Colonic mucosa (tissue), 4 donors: Measurements from ENCODE around the gene CRACR2B. TPM values are rescaled to one million over a fixed set of nuclear protein-coding genes. Genes with fewer than 3 reads are reported as not detected.

Source experiments
- DNase-seq: peaks from one replicate; pipeline ENCODE4 v3.0.0-alpha.2; 2020
- H3K27ac ChIP-seq: fragments of 200-600 bp; one replicate; pipeline ENCODE4 v1.8.0; 2021
- H3K27me3 ChIP-seq: fragments of 200-600 bp; one replicate; pipeline ENCODE4 v1.8.0; 2021
- H3K36me3 ChIP-seq: fragments of 200-600 bp; one replicate; pipeline ENCODE4 v1.8.0; 2021
- H3K4me1 ChIP-seq: fragments of 200-600 bp; one replicate; pipeline ENCODE4 v1.8.0; 2021; ENCODE audit warnings: mild to moderate bottlenecking
- H3K4me3 ChIP-seq: fragments of 200-600 bp; one replicate; pipeline ENCODE4 v1.8.0; 2021
- H3K9ac ChIP-seq, 2 donors: one replicate each; pipeline ENCODE4 v1.7.0; 2013; ENCODE audit warnings: control low read depth in 2 of 2, low read depth in 2 of 2, low read length in 2 of 2
- H3K9me3 ChIP-seq: fragments of 200-600 bp; one replicate; pipeline ENCODE4 v1.8.0; 2021
- intact Hi-C: fragments of 100-400 bp; cut with DNase I; formaldehyde crosslinking; loops from one replicate; pipeline ENCODE4 v1.14.1; 2022
- total RNA-seq, 2 donors: library from RNA; stranded (reverse); fragmentation: NEBNext Ultra II Directional in 1 of 2; extraction: Animal tissue kit (Norgen Biotek cat#: 25700) in 1 of 2; gene quantifications; one replicate each; pipeline ENCODE4 v1.2.1, GENCODE V29; 2021
- TF ChIP-seq, protein P1 (sequence below): fragments of 200-600 bp; IDR thresholded peaks from one replicate; pipeline ENCODE4 v1.8.0; 2022; ENCODE audit warnings: antibody characterized with exemption, mild to moderate bottlenecking
- donor health status: healthy.
- donor health status: DM: no; HTN: no; CAD: no.
- donor health status: DM: no; HTN: no; CAD: no.

CRACR2B gene
- total RNA-seq, 2 donors from 2014 or later, result 97.3 to 108 TPM

DNA sequence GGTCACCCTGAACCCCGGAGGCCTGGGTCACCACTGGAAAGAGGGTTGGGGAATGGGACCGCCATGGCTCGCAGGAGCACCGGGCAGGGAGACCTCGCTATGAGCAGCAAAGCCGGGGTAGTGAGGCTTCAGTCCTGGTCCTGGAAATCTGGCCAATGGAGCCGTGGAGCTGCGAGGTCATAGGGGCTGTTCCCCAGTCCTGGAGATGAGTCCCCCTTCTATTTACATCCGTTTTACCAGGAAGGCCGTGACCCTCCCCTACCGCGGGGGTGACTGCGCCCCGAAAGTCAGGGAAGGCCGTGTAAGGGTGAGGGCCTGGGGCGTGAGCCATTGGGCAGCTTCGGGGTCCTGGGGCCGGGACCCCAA lies 23.1 kb upstream of the CRACR2B start:
- peak overlapping the region; percentile 72 to 75 for H3K9ac ChIP-seq
- no peaks in the 10 kb centered on the region for H3K27me3 ChIP-seq
- H3K9me3 ChIP-seq, result no peaks in the 10 kb centered on the region
- no peaks in the 10 kb centered on the region for H3K36me3 ChIP-seq
- H3K4me1 ChIP-seq, result peaks cover 20% of the 10 kb centered on the region
- H3K27ac ChIP-seq, result peak overlapping the region; percentile 83
- no peak for DNase-seq
- H3K4me3 ChIP-seq, result peak overlapping the region; percentile 67
- TF ChIP-seq, protein P1, sequence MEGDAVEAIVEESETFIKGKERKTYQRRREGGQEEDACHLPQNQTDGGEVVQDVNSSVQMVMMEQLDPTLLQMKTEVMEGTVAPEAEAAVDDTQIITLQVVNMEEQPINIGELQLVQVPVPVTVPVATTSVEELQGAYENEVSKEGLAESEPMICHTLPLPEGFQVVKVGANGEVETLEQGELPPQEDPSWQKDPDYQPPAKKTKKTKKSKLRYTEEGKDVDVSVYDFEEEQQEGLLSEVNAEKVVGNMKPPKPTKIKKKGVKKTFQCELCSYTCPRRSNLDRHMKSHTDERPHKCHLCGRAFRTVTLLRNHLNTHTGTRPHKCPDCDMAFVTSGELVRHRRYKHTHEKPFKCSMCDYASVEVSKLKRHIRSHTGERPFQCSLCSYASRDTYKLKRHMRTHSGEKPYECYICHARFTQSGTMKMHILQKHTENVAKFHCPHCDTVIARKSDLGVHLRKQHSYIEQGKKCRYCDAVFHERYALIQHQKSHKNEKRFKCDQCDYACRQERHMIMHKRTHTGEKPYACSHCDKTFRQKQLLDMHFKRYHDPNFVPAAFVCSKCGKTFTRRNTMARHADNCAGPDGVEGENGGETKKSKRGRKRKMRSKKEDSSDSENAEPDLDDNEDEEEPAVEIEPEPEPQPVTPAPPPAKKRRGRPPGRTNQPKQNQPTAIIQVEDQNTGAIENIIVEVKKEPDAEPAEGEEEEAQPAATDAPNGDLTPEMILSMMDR, result no peak
- intact Hi-C loops, result no loop called here

- DNase-seq, result no peak
Measured at GRCh38 chr11:808427-809286, 19.1 kb upstream of the CRACR2B start.

GRCh38 chr11:809287-810039 lies 18.3 kb upstream of the CRACR2B start, which contains the start of gene RPLP2:
Gene RPLP2, plus strand, starts transcription at chr11:809967. Its CDS starts 268 bp downstream, at chr11:810235.
- peaks cover 24% of the 10 kb centered on the region for H3K4me1 ChIP-seq

More at GRCh38 chr11:808427-809286, 19.1 kb upstream of the CRACR2B start:
- intact Hi-C loops, result no loop called here
- Histone ChIP-seq H3K27me3 (no peaks in the 10 kb centered on the region), H3K4me3 (peak overlapping the region; percentile 99), H3K9me3 (no peaks in the 10 kb centered on the region), H3K27ac (peak overlapping the region; percentile 84), H3K9ac (peak overlapping the region; percentile 87 to 100), H3K4me1 (peaks cover 31% of the 10 kb centered on the region), H3K36me3 (peaks cover 4% of the 10 kb centered on the region)
- TF ChIP-seq, protein P1, result no peak

DNA sequence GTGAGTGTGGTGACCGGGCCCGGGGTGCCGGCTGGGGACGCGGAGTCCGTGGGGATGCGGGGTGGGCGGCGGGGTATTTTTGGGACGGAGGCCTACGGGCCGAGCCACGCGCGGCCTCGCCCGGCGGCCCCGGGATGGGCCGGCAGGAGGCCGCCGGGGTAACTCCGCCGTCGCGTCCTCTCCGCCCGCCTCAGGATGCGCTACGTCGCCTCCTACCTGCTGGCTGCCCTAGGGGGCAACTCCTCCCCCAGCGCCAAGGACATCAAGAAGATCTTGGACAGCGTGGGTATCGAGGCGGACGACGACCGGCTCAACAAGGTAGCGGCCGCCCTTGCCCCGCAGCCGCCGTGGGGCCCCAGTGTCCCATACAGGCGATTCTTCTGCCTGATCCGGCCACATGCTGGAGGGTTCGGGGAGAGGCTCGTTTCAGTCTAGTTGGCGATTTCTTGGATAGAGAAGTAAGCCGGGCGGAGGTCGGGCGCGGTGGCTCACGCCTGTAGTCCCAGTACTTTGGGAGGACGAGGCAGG lies 17.6 kb upstream of the CRACR2B start:
- no peak for DNase-seq
- Histone ChIP-seq H3K4me3 (peak overlapping the region; percentile 99), H3K36me3 (peaks cover 4% of the 10 kb centered on the region), H3K9me3 (no peaks in the 10 kb centered on the region), H3K4me1 (peaks cover 21% of the 10 kb centered on the region), H3K27ac (peak overlapping the region; percentile 84), H3K27me3 (no peaks in the 10 kb centered on the region), H3K9ac (peak overlapping the region; percentile 94 to 100)
- intact Hi-C loops, result no loop called here
- TF ChIP-seq, protein P1, result no peak

More at GRCh38 chr11:809287-810039, 18.3 kb upstream of the CRACR2B start, which contains the start of gene RPLP2:
- Histone ChIP-seq H3K9me3 (no peaks in the 10 kb centered on the region), H3K4me3 (peak within 1 kb of the TSS; percentile 99), H3K27me3 (no peaks in the 10 kb centered on the region), H3K9ac (peak within 1 kb of the TSS; percentile 94 to 100), H3K27ac (peak within 1 kb of the TSS; percentile 84), H3K36me3 (peaks cover 4% of the 10 kb centered on the region)
- DNase-seq, result peak; percentile 97
- TF ChIP-seq, protein P1, result no peak
- intact Hi-C loops, result no loop called here

DNA sequence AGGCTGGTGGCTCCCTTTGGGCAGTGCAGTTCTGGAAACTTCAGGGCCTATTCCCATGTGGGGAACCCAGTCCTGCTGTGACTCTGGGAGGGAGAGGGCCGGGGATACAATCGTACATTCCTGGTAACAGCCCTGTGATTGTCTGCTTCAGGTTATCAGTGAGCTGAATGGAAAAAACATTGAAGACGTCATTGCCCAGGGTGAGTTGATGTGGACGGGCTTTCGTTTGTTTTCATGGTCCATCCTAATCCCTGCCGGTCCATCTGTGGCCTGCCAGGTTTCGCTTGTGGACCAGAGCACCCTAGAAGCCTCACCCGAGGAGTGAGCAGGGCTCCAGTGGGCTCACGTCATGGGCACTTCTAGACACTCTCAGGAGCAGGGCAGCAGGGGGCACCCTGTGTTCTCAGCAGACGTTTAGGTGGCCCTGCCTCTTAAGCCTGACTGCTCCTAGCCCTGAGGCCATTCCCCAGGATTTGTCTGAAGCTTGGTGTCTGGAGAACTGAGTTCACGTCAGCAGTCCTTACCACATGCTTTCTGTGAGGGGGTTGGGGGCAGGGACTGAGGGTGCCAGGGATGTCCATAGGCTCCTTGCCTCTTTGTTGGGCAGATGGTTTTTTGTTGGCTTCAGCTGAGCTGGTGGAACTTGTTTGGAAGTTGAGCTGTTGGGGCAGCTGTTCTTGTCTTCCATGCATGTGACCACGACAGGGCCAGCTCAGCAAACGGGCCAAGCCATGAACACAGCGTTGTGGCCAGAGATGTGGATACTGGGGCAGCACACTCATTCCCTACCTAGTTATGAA lies 16.1 kb upstream of the CRACR2B start:
- intact Hi-C loops, result no loop called here
- TF ChIP-seq, protein P1, result no peak
- Histone ChIP-seq H3K9me3 (no peaks in the 10 kb centered on the region), H3K27me3 (no peaks in the 10 kb centered on the region), H3K36me3 (peaks cover 4% of the 10 kb centered on the region), H3K27ac (no peak overlapping the region), H3K4me3 (no peak overlapping the region), H3K4me1 (peaks cover 21% of the 10 kb centered on the region), H3K9ac (peak overlapping the region in 1 of 2 donors; percentile 27)
- no peak for DNase-seq
